ENCODE data around the gene ANKRD29. TPM values are rescaled to one million over a fixed set of nuclear protein-coding genes. Genes with fewer than 3 reads are reported as not detected.

The ANKRD29 gene
- total and polyA plus RNA-seq, 9 of the 15 experiments (the other 6 are each of a cell fraction or from before 2014, with no cell fraction given) = 0.36 TPM; not detected in 8

DNA sequence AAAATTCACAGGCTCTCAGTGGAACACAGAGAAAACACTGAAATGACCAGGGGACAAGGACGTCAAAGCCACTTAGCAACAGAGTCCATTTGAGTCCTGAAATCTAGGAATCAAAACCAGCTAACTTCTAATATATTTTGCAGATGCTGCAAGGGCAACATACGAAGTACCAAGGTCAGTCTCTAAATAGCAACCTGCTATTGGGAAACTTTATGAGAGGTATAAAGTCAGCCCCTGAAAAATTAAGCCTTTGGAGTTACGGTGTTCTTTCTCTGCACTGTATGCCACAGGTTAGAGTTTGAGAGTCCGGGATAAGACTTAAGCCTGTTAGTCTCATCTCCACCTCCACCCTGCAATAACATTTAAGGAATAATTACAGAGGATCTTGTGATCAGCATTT is 89.7 kb downstream of the ANKRD29 start:
- 73% methylated on average over 4 of the region's 4 CpGs for WGBS (ENCODE audit: insufficient coverage, low coverage, missing lambda C conversion rate)
- Histone ChIP-seq H3K27ac (ENCODE audit: extremely low read depth, low read depth, low read length) (no peak overlapping the region), H3K9ac (ENCODE audit: insufficient read depth in 1 of 2, low read depth in 2 of 2, low read length in 2 of 2) (no peak overlapping the region), H3K27me3 (ENCODE audit: control insufficient read depth in 2 of 2, insufficient read depth in 2 of 2, low read length in 2 of 2) (no peaks in the 10 kb centered on the region), H4K20me1 (replicated peaks; ENCODE audit: control insufficient read depth, insufficient read depth, low read length) (no peaks in the 10 kb centered on the region; the same call in 1 of the 2 replicates), H3K4me3 (no peak overlapping the region), H3K36me3 (ENCODE audit: control insufficient read depth, insufficient read depth, low read length) (peaks cover 70% of the 10 kb centered on the region), H3K4me2 (ENCODE audit: insufficient read depth, low read length) (no peak overlapping the region), H3K4me1 (replicated peaks in 1 of 2; ENCODE audit: control insufficient read depth in 2 of 2, insufficient read depth in 2 of 2, low read length in 2 of 2) (peaks cover 0 to 9% of the 10 kb centered on the region in 2 experiments; a peak in 3 of 5 replicates), H3K9me1 (ENCODE audit: control insufficient read depth, insufficient read depth, low read length) (no peaks in the 10 kb centered on the region), H2AFZ (ENCODE audit: low read depth, low read length) (no peak overlapping the region), H3K9me3 (replicated peaks; ENCODE audit: control insufficient read depth, insufficient read depth, low read depth, low read length) (no peaks in the 10 kb centered on the region), H3K79me2 (ENCODE audit: control insufficient read depth, insufficient read depth, low read length) (no peaks in the 10 kb centered on the region; the same call in 2 of the 3 replicates)
- FAIRE-seq (no peak), DNase-seq (ENCODE audit: extremely low read depth in 1 of 4, low spot score in 3 of 4) (no peak), ATAC-seq (no peak)
- TF ChIP-seq ZBTB11 (CRISPR knock-in tag; IDR thresholded peaks at IDR 0.05) (no peak), ZNF780A (CRISPR knock-in tag; IDR thresholded peaks at IDR 0.05) (no peak), TGIF2 (CRISPR knock-in tag; IDR thresholded peaks at IDR 0.05) (no peak), ZFP30 (CRISPR knock-in tag; IDR thresholded peaks at IDR 0.05; ENCODE audit: borderline replicate concordance) (no peak), RHOXF2B (CRISPR knock-in tag; conservative IDR thresholded peaks at IDR 0.05) (no peak), SAFB (IDR thresholded peaks at IDR 0.05; ENCODE audit: borderline replicate concordance, low read depth, low read length) (no peak), ZNF785 (CRISPR knock-in tag; IDR thresholded peaks at IDR 0.05) (no peak)
- in situ Hi-C loops (cut with MboI) = no loop called here
- intact Hi-C loops (cut with micrococcal nuclease) = no loop called here
- no TSS peak for BruUV-seq (replicated peaks)
- CTCF ChIA-PET (ENCODE audit: low intra/inter-chr PET ratio) = no interaction called here
- POLR2A ChIA-PET = interaction anchor here (2.1 kb wide), 1 partner anchor 9 kb away, joined by 8 read pairs; no protein-coding TSS in a partner anchor
